ENCODE measurements around the gene ZMYM4.

Gene ZMYM4

GRCh38 chr1:35264035-35264434 lies 4.5 kb upstream of the ZMYM4 start:
- Mint-ChIP-seq H3K9me3 (peaks cover 0 to 4% of the 10 kb centered on the region in 2 donors), H3K4me1 (peaks cover 7% of the 10 kb centered on the region), H3K27ac (no peak overlapping the region), H3K4me3 (no peak overlapping the region), H3K27me3 (peaks cover 24% of the 10 kb centered on the region)
- no peak for ATAC-seq
- DNase-seq, result no peak

DNA sequence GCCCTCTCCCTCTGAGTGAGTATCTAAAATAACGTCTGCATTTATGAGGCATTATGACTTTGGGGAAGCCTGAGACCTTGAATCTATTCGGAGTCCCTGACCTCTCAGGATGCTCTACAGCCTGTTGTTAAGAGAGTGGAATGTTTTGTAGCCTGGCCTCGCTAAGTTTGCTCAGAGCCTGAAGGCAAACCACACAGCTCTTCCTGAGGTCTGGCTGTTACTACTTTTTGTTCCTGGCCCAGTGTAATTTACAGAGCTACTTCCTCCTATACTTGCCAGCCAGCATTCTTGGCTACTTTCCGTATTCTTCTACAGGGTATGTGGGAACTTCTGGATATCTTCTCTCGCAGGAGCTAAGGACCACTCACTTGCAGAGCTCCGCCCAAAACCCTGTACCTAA lies 3.6 kb upstream of the ZMYM4 start:
- ATAC-seq (no peak), DNase-seq (no peak)
- peaks cover 8% of the 10 kb centered on the region for H3K4me1 Mint-ChIP-seq
- H3K27me3 Mint-ChIP-seq, result peaks cover 24% of the 10 kb centered on the region
- H3K4me3 Mint-ChIP-seq, result no peak overlapping the region
- no peak overlapping the region for H3K27ac Mint-ChIP-seq
- peaks cover 0 to 4% of the 10 kb centered on the region in 2 donors for H3K9me3 Mint-ChIP-seq

- Mint-ChIP-seq H3K4me1 (peaks cover 21% of the 10 kb centered on the region), H3K4me3 (no peak overlapping the region), H3K9me3 (peaks cover 0 to 4% of the 10 kb centered on the region in 2 donors), H3K27me3 (peaks cover 24% of the 10 kb centered on the region), H3K27ac (no peak overlapping the region)
- ATAC-seq (no peak), DNase-seq (no peak)
Measured at GRCh38 chr1:35266306-35266705, 2.2 kb upstream of the ZMYM4 start.

GRCh38 chr1:35269201-35269988 lies 886 bp downstream of the ZMYM4 start:
- Mint-ChIP-seq H3K4me1 (peaks cover 28% of the 10 kb centered on the region), H3K27ac (peak overlapping the region; percentile 54 to 85), H3K4me3 (peak overlapping the region; percentile 85 to 86), H3K9me3 (peaks cover 0 to 4% of the 10 kb centered on the region in 2 donors), H3K27me3 (peaks cover 5% of the 10 kb centered on the region)
- ATAC-seq (no peak), DNase-seq (no peak)

GRCh38 chr1:35269989-35270289 lies 1.4 kb downstream of the ZMYM4 start:
- H3K4me1 Mint-ChIP-seq, result peaks cover 28% of the 10 kb centered on the region
- H3K9me3 Mint-ChIP-seq, result peaks cover 0 to 4% of the 10 kb centered on the region in 2 donors
- peak overlapping the region in 1 of 2 donors; percentile 85 for H3K27ac Mint-ChIP-seq
- DNase-seq, result no peak
- ATAC-seq, result no peak
- no peaks in the 10 kb centered on the region for H3K27me3 Mint-ChIP-seq
- peak overlapping the region; percentile 85 to 86 for H3K4me3 Mint-ChIP-seq

DNA sequence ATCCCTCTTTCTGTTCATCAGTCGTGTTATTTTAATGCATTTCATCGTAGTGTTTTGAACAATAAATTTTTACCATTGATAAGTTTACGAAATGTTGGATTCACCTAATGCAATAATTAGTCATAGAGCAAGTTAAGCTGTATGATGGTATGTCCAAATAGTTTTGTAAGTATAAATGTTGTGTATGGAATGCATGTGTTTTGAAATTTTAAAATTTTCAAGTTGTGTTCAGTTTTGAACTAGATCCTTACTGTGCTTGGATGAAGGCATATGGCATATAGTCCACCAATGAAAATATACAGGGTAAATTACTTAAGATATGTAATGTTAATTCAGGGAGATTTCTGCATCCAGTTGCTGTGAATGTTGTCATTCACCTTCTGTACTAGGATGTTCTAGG lies 2.3 kb downstream of the ZMYM4 start:
- H3K4me1 Mint-ChIP-seq, result peaks cover 28% of the 10 kb centered on the region
- peak overlapping the region in 1 of 2 donors; percentile 5 for H3K4me3 Mint-ChIP-seq
- H3K9me3 Mint-ChIP-seq, result peaks cover 0 to 4% of the 10 kb centered on the region in 2 donors
- H3K27me3 Mint-ChIP-seq, result no peaks in the 10 kb centered on the region
- no peak for ATAC-seq
- H3K27ac Mint-ChIP-seq, result no peak overlapping the region
- no peak for DNase-seq

DNA sequence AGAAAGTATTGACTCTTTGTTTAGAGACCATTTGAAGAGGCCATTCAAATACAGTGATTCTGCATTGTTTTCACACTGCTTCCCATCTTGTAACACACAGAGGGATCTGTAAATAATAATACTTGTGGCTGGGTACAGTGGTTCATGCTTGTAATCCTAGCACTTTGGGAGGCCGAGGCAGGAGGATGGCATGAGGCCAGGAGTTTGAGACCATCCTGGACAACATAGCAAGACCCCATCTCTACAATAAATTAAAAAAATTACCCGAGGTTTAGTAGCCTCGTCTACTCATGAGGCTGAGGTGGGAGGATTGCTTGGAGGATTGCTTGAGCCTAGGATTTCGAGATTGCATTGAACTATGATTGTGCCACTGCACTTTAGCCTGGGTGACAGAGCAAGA lies 5.7 kb downstream of the ZMYM4 start:
- no peak overlapping the region for H3K4me3 Mint-ChIP-seq
- DNase-seq (no peak), ATAC-seq (no peak)
- no peaks in the 10 kb centered on the region for H3K27me3 Mint-ChIP-seq
- H3K27ac Mint-ChIP-seq, result no peak overlapping the region
- H3K9me3 Mint-ChIP-seq, result no peaks in the 10 kb centered on the region
- peaks cover 21% of the 10 kb centered on the region for H3K4me1 Mint-ChIP-seq

GRCh38 chr1:35278886-35279554 lies 10.5 kb downstream of the ZMYM4 start:
- Mint-ChIP-seq H3K27ac (no peak overlapping the region), H3K27me3 (no peaks in the 10 kb centered on the region), H3K4me3 (no peak overlapping the region), H3K4me1 (peaks cover 9% of the 10 kb centered on the region), H3K9me3 (peaks cover 8 to 13% of the 10 kb centered on the region in 2 donors)
- ATAC-seq, result no peak
- DNase-seq, result no peak

- ATAC-seq, result no peak
- H3K27ac Mint-ChIP-seq, result no peak overlapping the region
Measured at GRCh38 chr1:35279555-35279904, 11.0 kb downstream of the ZMYM4 start.

DNA sequence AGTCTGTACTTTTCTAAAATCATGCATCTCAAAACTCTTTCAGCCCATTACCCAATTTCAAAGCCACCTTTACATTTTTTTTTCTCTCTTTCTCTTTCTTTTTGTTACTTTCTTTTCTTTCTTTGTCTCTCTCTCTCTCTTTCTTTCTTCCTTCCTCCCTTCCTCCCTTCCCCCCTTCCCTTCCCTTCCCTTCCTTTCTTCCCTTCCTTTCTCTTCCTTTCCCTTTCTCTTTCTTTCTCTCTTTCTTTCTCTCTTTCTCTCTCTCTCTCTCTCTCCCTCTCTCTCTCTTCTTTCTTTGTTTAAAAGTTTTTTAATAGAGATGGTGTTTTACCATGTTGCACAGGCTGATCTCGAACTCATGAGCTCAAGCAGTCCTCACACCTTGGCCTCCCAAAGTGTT lies 11.5 kb downstream of the ZMYM4 start:
- Mint-ChIP-seq H3K4me1 (peaks cover 13% of the 10 kb centered on the region), H3K9me3 (peaks cover 8 to 13% of the 10 kb centered on the region in 2 donors), H3K27ac (peak overlapping the region in 1 of 2 donors; percentile 88), H3K4me3 (no peak overlapping the region), H3K27me3 (no peaks in the 10 kb centered on the region)
- DNase-seq (no peak), ATAC-seq (no peak)

More at GRCh38 chr1:35279555-35279904, 11.0 kb downstream of the ZMYM4 start:
- Mint-ChIP-seq H3K4me1 (peaks cover 9% of the 10 kb centered on the region), H3K4me3 (no peak overlapping the region), H3K9me3 (peaks cover 8 to 13% of the 10 kb centered on the region in 2 donors), H3K27me3 (no peaks in the 10 kb centered on the region)
- DNase-seq, result no peak

DNA sequence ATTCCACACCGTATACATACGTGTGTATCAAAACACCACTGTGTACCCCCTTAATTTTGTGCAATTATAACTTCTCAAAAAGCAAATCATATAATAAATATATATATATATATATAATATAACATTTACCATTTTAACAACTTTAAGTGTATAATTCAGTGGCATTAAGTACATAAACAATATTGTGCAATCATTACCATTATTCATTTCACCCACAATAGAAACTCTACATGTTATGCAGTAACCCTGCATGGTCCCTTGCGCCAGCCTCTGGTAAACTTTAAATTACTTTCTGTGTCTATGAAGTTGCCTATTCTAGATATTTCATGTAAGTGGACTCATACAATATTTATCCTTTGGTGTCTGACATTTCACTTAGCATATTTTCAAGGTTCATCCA lies 13.1 kb downstream of the ZMYM4 start:
- no peak for ATAC-seq
- peaks cover 26% of the 10 kb centered on the region for H3K4me1 Mint-ChIP-seq
- no peak overlapping the region for H3K4me3 Mint-ChIP-seq
- H3K27me3 Mint-ChIP-seq, result no peaks in the 10 kb centered on the region
- H3K9me3 Mint-ChIP-seq, result peaks cover 8 to 13% of the 10 kb centered on the region in 2 donors
- DNase-seq, result no peak
- H3K27ac Mint-ChIP-seq, result no peak overlapping the region

DNA sequence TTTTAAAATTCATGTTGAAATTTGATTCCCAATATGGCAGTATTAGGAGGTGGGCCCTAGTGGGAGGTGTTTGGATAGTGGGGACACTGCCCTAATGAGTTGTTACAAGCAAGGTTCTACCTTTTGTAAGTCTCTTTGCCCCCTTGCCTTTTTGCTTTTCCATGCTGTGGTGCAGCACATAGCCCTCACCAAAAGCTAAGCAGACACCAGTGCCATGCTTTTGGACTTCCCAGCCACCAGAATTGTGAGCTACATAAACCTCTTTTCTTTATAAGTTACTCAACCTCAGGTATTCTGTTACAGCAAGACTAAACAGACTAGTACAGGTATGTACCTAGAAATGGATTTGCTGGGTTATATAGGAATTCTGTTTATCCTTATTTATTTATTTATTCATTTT lies 13.7 kb downstream of the ZMYM4 start:
- Mint-ChIP-seq H3K4me3 (no peak overlapping the region), H3K27ac (no peak overlapping the region), H3K4me1 (peaks cover 26% of the 10 kb centered on the region), H3K27me3 (no peaks in the 10 kb centered on the region), H3K9me3 (peaks cover 8 to 13% of the 10 kb centered on the region in 2 donors)
- ATAC-seq (no peak), DNase-seq (no peak)

GRCh38 chr1:35284852-35285251 lies 16.3 kb downstream of the ZMYM4 start:
- Mint-ChIP-seq H3K9me3 (peaks cover 8 to 10% of the 10 kb centered on the region in 2 donors), H3K27ac (no peak overlapping the region), H3K27me3 (no peaks in the 10 kb centered on the region), H3K4me3 (no peak overlapping the region), H3K4me1 (peaks cover 28% of the 10 kb centered on the region)
- no peak for DNase-seq
- ATAC-seq, result no peak

GRCh38 chr1:35285771-35286606 lies 17.5 kb downstream of the ZMYM4 start:
- H3K27me3 Mint-ChIP-seq, result no peaks in the 10 kb centered on the region
- peak overlapping the region in 1 of 2 donors; percentile 4 for H3K4me3 Mint-ChIP-seq
- ATAC-seq, result no peak

GRCh38 chr1:35287807-35288640 lies 19.5 kb downstream of the ZMYM4 start:
- Mint-ChIP-seq H3K4me3 (no peak overlapping the region), H3K4me1 (peaks cover 23% of the 10 kb centered on the region), H3K27me3 (no peaks in the 10 kb centered on the region), H3K27ac (no peak overlapping the region), H3K9me3 (no peaks in the 10 kb centered on the region)
- ATAC-seq (no peak), DNase-seq (no peak)

More at GRCh38 chr1:35285771-35286606, 17.5 kb downstream of the ZMYM4 start:
- Mint-ChIP-seq H3K27ac (peak overlapping the region; percentile 0 to 10), H3K4me1 (peaks cover 23% of the 10 kb centered on the region), H3K9me3 (peaks cover 5 to 8% of the 10 kb centered on the region in 2 donors)
- DNase-seq, result no peak
